CD8-positive, alpha-beta memory T cell (primary cell): ENCODE measurements around the gene TLK2. TPM values are rescaled to one million over a fixed set of nuclear protein-coding genes. Genes with fewer than 3 reads are reported as not detected.
"Not testable (repeated sequence)": the region's sequence is repeated elsewhere in the genome, so short reads cannot be mapped to it uniquely, and the experiment has no call there.

Experiments used
- CTCF ChIA-PET: fragments of 350-600 bp; sonication (Branson Sonifier 250); formaldehyde crosslinking; loops from one replicate; lab custom pipeline; 2021; ENCODE audit warnings: antibody characterized with exemption; lab: Charles Lee
- POLR2A ChIA-PET: fragments of 350-600 bp; sonication (Branson Sonifier 250); formaldehyde crosslinking; loops from one replicate; lab custom pipeline; 2021; ENCODE audit warnings: antibody characterized with exemption; lab: Charles Lee
- DNase-seq, 5 donors: peaks; one replicate each; pipeline versions ENCODE4 v3.0.0 to v3.0.0-alpha.2; 2020 to 2022; ENCODE audit warnings: mixed read lengths in 1 of 5
- H3K27ac ChIP-seq: one replicate; pipeline ENCODE4 v1.7.0; 2013; ENCODE audit warnings: low read depth, mild to moderate bottlenecking, low read length, moderate library complexity
- H3K27me3 ChIP-seq: 2 replicates; pipeline ENCODE4 v1.7.0; 2013; ENCODE audit warnings: low read length, mild to moderate bottlenecking; ENCODE audit not compliant: insufficient read depth, poor library complexity, severe bottlenecking
- H3K36me3 ChIP-seq: 2 replicates; pipeline ENCODE4 v1.7.0; 2013; ENCODE audit warnings: mild to moderate bottlenecking, low read length, moderate library complexity; ENCODE audit not compliant: insufficient read depth
- H3K4me1 ChIP-seq: 2 replicates; pipeline ENCODE4 v1.7.0; 2013; ENCODE audit warnings: mild to moderate bottlenecking, low read length, moderate library complexity; ENCODE audit not compliant: insufficient read depth
- H3K4me3 ChIP-seq: 2 replicates; pipeline ENCODE4 v1.7.0; 2013; ENCODE audit warnings: mild to moderate bottlenecking, low read length
- H3K9me3 ChIP-seq: 2 replicates; pipeline ENCODE4 v1.7.0; 2013; ENCODE audit warnings: mild to moderate bottlenecking, low read length
- H3K27ac Mint-ChIP-seq, 8 donors: one replicate each; pipeline ENCODE4 v1.8.0; 2020 to 2021; ENCODE audit warnings: mixed read lengths in 8 of 8, mild to moderate bottlenecking in 6 of 8, inconsistent platforms in 3 of 8, moderate library complexity in 3 of 8
- H3K27me3 Mint-ChIP-seq, 2 donors: one replicate each; pipeline ENCODE4 v1.8.0; 2020 to 2021; ENCODE audit warnings: mixed read lengths in 2 of 2, mild to moderate bottlenecking in 1 of 2, moderate library complexity in 1 of 2
- H3K36me3 Mint-ChIP-seq, 3 donors: one replicate each; pipeline ENCODE4 v1.8.0; 2020 to 2021; ENCODE audit warnings: mixed read lengths in 3 of 3, inconsistent platforms in 1 of 3, mild to moderate bottlenecking in 1 of 3
- H3K4me1 Mint-ChIP-seq, 3 donors: one replicate each; pipeline ENCODE4 v1.8.0; 2020 to 2021; ENCODE audit warnings: mixed read lengths in 3 of 3, inconsistent platforms in 1 of 3, mild to moderate bottlenecking in 1 of 3
- H3K4me3 Mint-ChIP-seq, 7 donors: one replicate each; pipeline ENCODE4 v1.8.0; 2020 to 2021; ENCODE audit warnings: mixed read lengths in 7 of 7, mild to moderate bottlenecking in 6 of 7, moderate library complexity in 4 of 7, inconsistent platforms in 2 of 7
- H3K9me3 Mint-ChIP-seq, 5 donors: one replicate each; pipeline ENCODE4 v1.8.0; 2020 to 2022; ENCODE audit warnings: mixed read lengths in 5 of 5, mild to moderate bottlenecking in 3 of 5, moderate library complexity in 2 of 5, inconsistent platforms in 1 of 5
- polyA plus RNA-seq: library from polyadenylated mRNA; unstranded; fragments of 300-500 nt; fragmentation: Illumina TruSeq; gene quantifications from one replicate; pipeline ENCODE4 v1.2.3, GENCODE V29; 2021
- total RNA-seq, 2 experiments: library from RNA; stranded (reverse); gene quantifications; one replicate each; pipeline ENCODE4 v1.2.3, GENCODE V29; 2021

TLK2 gene
- total and polyA plus RNA-seq, 3 experiments from 2014 or later, result 13.3 to 43.4 (median 41.9) TPM

- H3K27me3 ChIP-seq, H3K36me3 ChIP-seq, POLR2A ChIA-PET, H3K9me3 Mint-ChIP-seq, H3K27ac ChIP-seq, CTCF ChIA-PET, DNase-seq, H3K27me3 Mint-ChIP-seq, H3K4me3 ChIP-seq, H3K9me3 ChIP-seq: not testable (repeated sequence)
- Mint-ChIP-seq H3K4me3 (peak overlapping the region; percentile 77 to 93 (median 86)), H3K27ac (peak overlapping the region in 7 of 8 donors; percentile 71 to 95 (median 86)), H3K36me3 (peaks cover 0 to 15% (median 0%) of the 10 kb centered on the region in 3 donors), H3K4me1 (peaks cover 29 to 39% (median 38%) of the 10 kb centered on the region in 3 donors)
- H3K4me1 ChIP-seq, result peaks cover 12% of the 10 kb centered on the region
These were observed 1.5 kb upstream of the TLK2 start for GRCh38 chr17:62477111-62477510.

- H3K9me3 Mint-ChIP-seq, CTCF ChIA-PET, H3K27me3 ChIP-seq, H3K27me3 Mint-ChIP-seq, POLR2A ChIA-PET, H3K9me3 ChIP-seq, H3K36me3 ChIP-seq: not testable (repeated sequence)
- H3K4me3 Mint-ChIP-seq, result peak overlapping the region; percentile 77 to 93 (median 86)
- Histone ChIP-seq H3K27ac (peak overlapping the region; percentile 43), H3K4me1 (peaks cover 12% of the 10 kb centered on the region), H3K4me3 (peak overlapping the region; percentile 45)
- H3K36me3 Mint-ChIP-seq, result peaks cover 0 to 21% (median 2%) of the 10 kb centered on the region in 3 donors
- peak overlapping the region; percentile 71 to 95 (median 89) for H3K27ac Mint-ChIP-seq
- peaks cover 32 to 45% (median 44%) of the 10 kb centered on the region in 3 donors for H3K4me1 Mint-ChIP-seq
- DNase-seq, result peak; percentile 28 to 68 (median 43)
These were observed 762 bp upstream of the TLK2 start for GRCh38 chr17:62477718-62478408.

- POLR2A ChIA-PET, H3K27me3 Mint-ChIP-seq, H3K27me3 ChIP-seq, H3K36me3 ChIP-seq, H3K4me3 ChIP-seq, H3K9me3 ChIP-seq, H3K9me3 Mint-ChIP-seq, CTCF ChIA-PET: not testable (repeated sequence)
- Histone ChIP-seq H3K4me1 (peaks cover 12% of the 10 kb centered on the region), H3K27ac (peak overlapping the region; percentile 64)
- peak in 4 of 5 donors; percentile 31 to 68 (median 49) for DNase-seq
- Mint-ChIP-seq H3K27ac (peak overlapping the region in 5 of 8 donors; percentile 96 to 97 (median 96)), H3K4me1 (peaks cover 34 to 51% (median 49%) of the 10 kb centered on the region in 3 donors), H3K4me3 (peak overlapping the region; percentile 88 to 99 (median 93)), H3K36me3 (peaks cover 0 to 30% (median 4%) of the 10 kb centered on the region in 3 donors)
These were observed 434 bp downstream of the TLK2 start for GRCh38 chr17:62478880-62479638.

GRCh38 chr17:62479639-62480258 lies 1.1 kb downstream of the TLK2 start:
- Mint-ChIP-seq H3K27ac (peak overlapping the region; percentile 95 to 98 (median 96)), H3K4me3 (peak overlapping the region; percentile 88 to 99 (median 93)), H3K36me3 (peaks cover 0 to 31% (median 4%) of the 10 kb centered on the region in 3 donors), H3K4me1 (peaks cover 34 to 55% (median 50%) of the 10 kb centered on the region in 3 donors)
- H3K9me3 Mint-ChIP-seq, POLR2A ChIA-PET, CTCF ChIA-PET, H3K27me3 Mint-ChIP-seq, H3K27me3 ChIP-seq, H3K9me3 ChIP-seq, H3K36me3 ChIP-seq: not testable (repeated sequence)
- Histone ChIP-seq H3K4me3 (peak overlapping the region; percentile 54), H3K4me1 (peaks cover 12% of the 10 kb centered on the region), H3K27ac (peak overlapping the region; percentile 64)
- peak in 2 of 5 donors; percentile 5 to 8 for DNase-seq

GRCh38 chr17:62482553-62482952 lies 3.9 kb downstream of the TLK2 start:
- H3K4me3 ChIP-seq, H3K36me3 ChIP-seq, H3K27ac ChIP-seq, H3K4me1 ChIP-seq, H3K27me3 ChIP-seq, H3K9me3 ChIP-seq, H3K9me3 Mint-ChIP-seq, POLR2A ChIA-PET, DNase-seq, H3K27me3 Mint-ChIP-seq: not testable (repeated sequence)
- Mint-ChIP-seq H3K4me1 (peaks cover 38 to 61% (median 58%) of the 10 kb centered on the region in 3 donors), H3K27ac (peak overlapping the region in 2 of 8 donors; percentile 50 to 73), H3K36me3 (peaks cover 0 to 39% (median 7%) of the 10 kb centered on the region in 3 donors), H3K4me3 (peak overlapping the region in 1 of 7 donors; percentile 59)
- CTCF ChIA-PET, result interaction anchor here (1.1 kb wide), 1 partner anchor 59 kb away, joined by 3 read pairs; the partner anchor contains the start of gene METTL2A

- peaks cover 0 to 36% (median 6%) of the 10 kb centered on the region in 3 donors for H3K36me3 Mint-ChIP-seq
- H3K9me3 ChIP-seq, H3K36me3 ChIP-seq, H3K4me3 ChIP-seq, H3K27me3 Mint-ChIP-seq, CTCF ChIA-PET, DNase-seq, H3K27me3 ChIP-seq, H3K4me1 ChIP-seq, H3K4me3 Mint-ChIP-seq, POLR2A ChIA-PET, H3K27ac Mint-ChIP-seq, H3K27ac ChIP-seq, H3K9me3 Mint-ChIP-seq: not testable (repeated sequence)
- peaks cover 27 to 63% (median 53%) of the 10 kb centered on the region in 3 donors for H3K4me1 Mint-ChIP-seq
These were observed 12.4 kb downstream of the TLK2 start for GRCh38 chr17:62490990-62491389.

- H3K27me3 Mint-ChIP-seq, H3K4me1 ChIP-seq, H3K4me3 ChIP-seq, POLR2A ChIA-PET, H3K4me3 Mint-ChIP-seq, H3K9me3 ChIP-seq, CTCF ChIA-PET, H3K27ac ChIP-seq, H3K27ac Mint-ChIP-seq, H3K36me3 ChIP-seq, DNase-seq, H3K27me3 ChIP-seq, H3K9me3 Mint-ChIP-seq: not testable (repeated sequence)
- Mint-ChIP-seq H3K36me3 (peaks cover 0 to 35% (median 6%) of the 10 kb centered on the region in 3 donors), H3K4me1 (peaks cover 31 to 67% (median 58%) of the 10 kb centered on the region in 3 donors)
These were observed 14.5 kb downstream of the TLK2 start for GRCh38 chr17:62493049-62493655.
